HG03439 (cell line): Measurements from ENCODE around the gene LRRC26.

Source experiments
- ATAC-seq: cut with Tn5 transposase; IDR thresholded peaks from one replicate; pipeline ENCODE4 v1.9.1; 2021; ENCODE audit warnings: mild to moderate bottlenecking, moderate library complexity; ENCODE audit not compliant: unreplicated experiment

Gene LRRC26

GRCh38 chr9:137168904-137169856 is 671 bp downstream of the LRRC26 start:
- ATAC-seq, result no peak

DNA sequence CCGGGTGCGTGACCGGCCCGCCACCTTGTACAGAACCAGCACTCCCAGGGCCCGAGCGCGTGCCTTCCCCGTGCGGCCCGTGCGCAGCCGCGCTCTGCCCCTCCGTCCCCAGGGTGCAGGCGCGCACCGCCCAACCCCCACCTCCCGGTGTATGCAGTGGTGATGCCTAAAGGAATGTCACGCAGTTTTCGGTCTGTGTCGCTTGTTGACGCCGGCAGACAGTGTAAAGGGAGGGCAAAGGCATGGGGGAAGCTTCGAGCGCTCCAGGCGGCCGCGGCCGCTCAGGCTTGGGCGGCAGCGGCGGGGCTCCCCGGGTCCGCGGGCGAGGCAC is 1.3 kb downstream of the LRRC26 start:
- ATAC-seq, result no peak

DNA sequence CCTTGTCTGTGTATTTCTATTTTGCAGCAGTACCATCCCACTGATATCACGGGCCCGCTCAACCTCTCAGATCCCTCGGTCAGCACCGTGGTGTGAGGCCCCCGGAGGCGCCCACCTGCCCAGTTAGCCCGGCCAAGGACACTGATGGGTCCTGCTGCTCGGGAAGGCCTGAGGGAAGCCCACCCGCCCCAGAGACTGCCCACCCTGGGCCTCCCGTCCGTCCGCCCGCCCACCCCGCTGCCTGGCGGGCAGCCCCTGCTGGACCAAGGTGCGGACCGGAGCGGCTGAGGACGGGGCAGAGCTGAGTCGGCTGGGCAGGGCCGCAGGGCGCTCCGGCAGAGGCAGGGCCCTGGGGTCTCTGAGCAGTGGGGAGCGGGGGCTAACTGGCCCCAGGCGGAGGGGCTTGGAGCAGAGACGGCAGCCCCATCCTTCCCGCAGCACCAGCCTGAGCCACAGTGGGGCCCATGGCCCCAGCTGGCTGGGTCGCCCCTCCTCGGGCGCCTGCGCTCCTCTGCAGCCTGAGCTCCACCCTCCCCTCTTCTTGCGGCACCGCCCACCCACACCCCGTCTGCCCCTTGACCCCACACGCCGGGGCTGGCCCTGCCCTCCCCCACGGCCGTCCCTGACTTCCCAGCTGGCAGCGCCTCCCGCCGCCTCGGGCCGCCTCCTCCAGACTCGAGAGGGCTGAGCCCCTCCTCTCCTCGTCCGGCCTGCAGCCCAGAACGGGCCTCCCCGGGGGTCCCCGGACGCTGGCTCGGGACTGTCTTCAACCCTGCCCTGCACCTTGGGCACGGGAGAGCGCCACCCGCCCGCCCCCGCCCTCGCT is 1.9 kb downstream of the LRRC26 start:
- ATAC-seq, result no peak

- ATAC-seq, result no peak
Observed at GRCh38 chr9:137167277-137167746, 2.5 kb downstream of the LRRC26 start.

- ATAC-seq, result no peak
Observed at GRCh38 chr9:137166380-137167229, 3.2 kb downstream of the LRRC26 start.

DNA sequence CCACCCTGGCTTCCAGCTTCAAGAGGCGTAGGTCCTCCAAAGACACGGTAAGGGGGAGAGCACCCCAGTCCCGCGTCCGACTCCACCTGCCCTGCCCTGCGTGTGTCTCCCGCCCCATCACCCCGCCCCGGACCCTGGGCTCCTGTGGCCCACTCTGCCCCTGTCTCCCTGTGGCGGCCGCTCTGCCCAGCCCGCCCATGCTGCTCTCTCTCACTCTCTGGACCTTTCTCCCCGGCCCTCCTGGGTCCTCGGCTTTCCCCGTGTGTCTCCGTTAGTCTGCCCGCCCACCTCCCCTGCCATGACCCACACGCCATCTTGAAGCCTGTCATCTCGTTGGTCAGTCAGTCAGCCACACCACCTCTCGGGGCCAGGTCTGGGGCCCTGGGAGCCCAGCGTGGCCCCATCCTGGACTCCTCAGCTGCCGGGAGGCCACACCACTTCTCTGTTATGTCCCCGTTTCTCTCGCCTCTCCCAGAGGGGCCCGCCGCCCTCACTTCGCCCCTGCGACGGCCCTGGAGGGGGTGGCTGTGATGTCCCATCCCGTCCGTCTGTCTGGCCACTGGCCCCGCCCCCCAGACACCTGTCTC is 4.5 kb downstream of the LRRC26 start:
- ATAC-seq, result no peak

GRCh38 chr9:137164370-137165249 is 5.2 kb downstream of the LRRC26 start:
- ATAC-seq, result no peak

DNA sequence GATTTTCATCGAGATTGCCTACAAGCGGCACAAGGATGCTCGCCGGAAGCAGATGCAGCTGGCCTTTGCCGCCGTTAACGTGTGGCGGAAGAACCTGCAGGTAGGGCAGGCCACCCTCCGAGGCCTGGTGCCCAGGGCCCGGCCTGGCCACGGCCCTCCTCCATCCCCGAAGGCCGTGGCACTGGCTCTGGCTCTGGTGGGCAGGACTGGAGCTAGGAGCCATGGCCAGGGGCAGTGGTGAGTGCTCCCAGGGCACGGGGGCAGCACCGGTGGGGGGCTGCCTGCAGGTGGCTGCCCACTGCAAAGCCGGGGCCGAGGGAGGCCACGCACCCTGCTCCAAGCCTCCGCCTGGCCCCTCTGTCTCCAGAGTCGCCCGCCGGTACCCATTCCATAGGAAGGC is 6.0 kb downstream of the LRRC26 start:
- ATAC-seq, result no peak

- no peak for ATAC-seq
Observed at GRCh38 chr9:137163365-137163715, 6.5 kb downstream of the LRRC26 start.

DNA sequence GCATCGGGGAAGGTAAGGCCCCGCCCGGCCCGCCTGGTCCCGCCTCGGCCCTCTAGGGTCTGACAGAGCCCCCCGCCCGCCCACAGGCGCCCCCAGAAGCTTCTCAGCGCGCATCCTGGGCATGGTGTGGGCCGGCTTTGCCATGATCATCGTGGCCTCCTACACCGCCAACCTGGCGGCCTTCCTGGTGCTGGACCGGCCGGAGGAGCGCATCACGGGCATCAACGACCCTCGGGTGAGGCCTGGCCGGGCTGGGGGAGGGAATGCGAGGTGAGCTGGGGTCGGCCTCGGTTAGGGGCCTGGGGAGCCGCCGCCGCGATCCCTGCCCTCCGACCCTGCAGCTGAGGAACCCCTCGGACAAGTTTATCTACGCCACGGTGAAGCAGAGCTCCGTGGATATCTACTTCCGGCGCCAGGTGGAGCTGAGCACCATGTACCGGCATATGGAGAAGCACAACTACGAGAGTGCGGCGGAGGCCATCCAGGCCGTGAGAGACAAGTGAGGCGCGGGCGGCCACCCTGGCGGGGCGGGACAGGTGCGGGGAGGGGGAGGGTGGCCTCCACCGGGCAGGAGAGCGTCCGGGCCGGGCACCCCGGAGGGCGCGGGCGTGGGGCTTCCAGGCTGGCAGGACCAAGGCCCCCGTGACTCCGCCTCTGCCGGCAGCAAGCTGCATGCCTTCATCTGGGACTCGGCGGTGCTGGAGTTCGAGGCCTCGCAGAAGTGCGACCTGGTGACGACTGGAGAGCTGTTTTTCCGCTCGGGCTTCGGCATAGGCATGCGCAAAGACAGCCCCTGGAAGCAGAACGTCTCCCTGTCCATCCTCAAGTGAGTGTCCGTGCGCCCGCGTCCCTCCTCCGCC is 7.1 kb downstream of the LRRC26 start:
- no peak for ATAC-seq

GRCh38 chr9:137161558-137162486 is 8.0 kb downstream of the LRRC26 start:
- ATAC-seq, result no peak

DNA sequence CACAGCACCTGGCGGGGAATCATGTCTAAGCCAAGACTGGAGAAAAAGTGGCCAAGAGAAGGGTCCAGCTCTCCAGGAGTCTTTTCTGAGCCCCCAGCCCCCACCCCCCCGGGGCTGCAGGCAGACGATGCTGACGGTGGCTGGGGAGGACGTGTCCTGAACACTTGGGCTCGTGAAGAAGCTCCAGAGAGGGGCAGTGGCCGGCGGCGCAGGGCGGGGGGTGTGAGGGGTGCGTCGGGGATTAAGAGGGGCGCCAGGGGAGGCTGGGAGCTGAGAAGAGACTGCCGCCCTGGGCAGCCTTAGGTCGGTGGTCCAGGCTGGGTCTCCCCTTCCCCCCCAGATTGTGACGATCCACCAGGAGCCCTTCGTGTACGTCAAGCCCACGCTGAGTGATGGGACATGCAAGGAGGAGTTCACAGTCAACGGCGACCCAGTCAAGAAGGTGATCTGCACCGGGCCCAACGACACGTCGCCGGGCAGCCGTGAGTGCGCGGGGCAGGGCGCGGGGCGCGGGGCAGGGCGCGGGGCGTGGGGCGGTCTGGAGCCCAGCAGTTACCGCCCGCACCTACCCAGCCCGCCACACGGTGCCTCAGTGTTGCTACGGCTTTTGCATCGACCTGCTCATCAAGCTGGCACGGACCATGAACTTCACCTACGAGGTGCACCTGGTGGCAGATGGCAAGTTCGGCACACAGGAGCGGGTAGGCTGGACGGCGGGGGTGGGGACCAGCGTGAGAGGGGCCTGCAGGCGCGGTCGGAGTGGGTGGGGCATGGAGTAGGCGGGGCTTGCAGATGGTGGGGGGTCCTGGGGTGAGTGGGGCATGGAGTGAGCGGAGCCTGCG is 8.9 kb downstream of the LRRC26 start:
- no peak for ATAC-seq

DNA sequence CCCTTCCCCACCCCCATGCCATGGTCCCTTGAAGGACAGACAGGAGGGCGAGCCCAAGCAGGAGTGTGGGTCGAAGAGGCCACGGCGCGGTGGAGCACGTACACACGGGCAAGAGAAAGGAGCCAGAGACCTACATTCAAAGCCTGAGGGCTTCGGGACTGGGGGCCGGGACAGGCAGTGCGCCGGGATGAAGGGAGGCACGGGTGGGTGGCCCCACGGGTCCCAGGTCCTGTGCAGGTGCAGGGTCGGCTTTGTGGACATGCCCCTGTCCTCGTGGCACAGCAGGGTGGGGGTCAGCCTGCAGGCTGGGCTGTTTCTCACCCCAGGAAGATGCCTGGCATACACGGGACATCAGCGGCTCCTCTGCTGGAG is 9.8 kb downstream of the LRRC26 start:
- no peak for ATAC-seq

- no peak for ATAC-seq
Observed at GRCh38 chr9:137159105-137160053, 10.5 kb downstream of the LRRC26 start.

DNA sequence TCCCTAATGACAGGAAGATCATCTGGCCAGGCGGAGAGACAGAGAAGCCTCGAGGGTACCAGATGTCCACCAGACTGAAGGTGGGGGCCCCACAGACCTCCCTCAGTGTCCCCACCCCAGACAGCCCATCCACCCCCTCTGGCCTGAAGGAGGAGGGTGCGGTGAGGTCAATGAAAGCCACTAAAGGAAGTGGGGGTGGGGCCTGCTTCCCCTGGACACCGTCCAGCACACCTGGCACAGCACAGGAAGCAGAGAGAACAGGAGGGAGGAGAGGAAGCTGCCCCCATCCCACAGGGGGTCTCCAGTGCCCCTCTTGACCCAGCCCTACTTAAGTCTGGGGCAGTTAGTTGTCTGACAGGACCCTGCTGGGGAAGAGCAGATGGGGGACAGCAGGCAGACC is 11.2 kb downstream of the LRRC26 start:
- no peak for ATAC-seq
